ENCODE measurements around the gene COBL.

DNA sequence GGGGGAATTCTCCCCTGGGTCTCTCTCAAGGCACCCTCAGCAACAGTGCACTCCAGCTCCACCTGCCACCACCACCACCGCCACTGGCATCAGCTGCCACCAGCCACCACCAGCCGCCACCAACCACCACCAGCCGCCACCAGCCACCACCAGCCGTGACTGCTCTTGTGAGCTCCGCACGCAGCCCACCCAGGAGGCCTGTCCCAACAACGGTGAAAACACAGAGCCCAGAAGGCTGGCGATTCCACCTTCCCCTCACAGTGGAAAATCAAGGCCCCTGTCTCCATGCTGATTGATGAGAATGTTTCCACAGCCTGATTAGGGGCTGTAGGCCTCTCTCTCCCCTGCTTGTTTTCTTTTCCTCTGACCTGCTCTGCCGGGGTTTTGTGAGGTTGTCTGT lies 41.1 kb downstream of the COBL start:
- TF ChIP-seq, protein P1, sequence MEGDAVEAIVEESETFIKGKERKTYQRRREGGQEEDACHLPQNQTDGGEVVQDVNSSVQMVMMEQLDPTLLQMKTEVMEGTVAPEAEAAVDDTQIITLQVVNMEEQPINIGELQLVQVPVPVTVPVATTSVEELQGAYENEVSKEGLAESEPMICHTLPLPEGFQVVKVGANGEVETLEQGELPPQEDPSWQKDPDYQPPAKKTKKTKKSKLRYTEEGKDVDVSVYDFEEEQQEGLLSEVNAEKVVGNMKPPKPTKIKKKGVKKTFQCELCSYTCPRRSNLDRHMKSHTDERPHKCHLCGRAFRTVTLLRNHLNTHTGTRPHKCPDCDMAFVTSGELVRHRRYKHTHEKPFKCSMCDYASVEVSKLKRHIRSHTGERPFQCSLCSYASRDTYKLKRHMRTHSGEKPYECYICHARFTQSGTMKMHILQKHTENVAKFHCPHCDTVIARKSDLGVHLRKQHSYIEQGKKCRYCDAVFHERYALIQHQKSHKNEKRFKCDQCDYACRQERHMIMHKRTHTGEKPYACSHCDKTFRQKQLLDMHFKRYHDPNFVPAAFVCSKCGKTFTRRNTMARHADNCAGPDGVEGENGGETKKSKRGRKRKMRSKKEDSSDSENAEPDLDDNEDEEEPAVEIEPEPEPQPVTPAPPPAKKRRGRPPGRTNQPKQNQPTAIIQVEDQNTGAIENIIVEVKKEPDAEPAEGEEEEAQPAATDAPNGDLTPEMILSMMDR (IDR thresholded peaks at IDR 0.05): no peak
- no peak for TF ChIP-seq POLR2A (IDR thresholded peaks at IDR 0.05)
